ENCODE measurements around the gene AR.

DNA sequence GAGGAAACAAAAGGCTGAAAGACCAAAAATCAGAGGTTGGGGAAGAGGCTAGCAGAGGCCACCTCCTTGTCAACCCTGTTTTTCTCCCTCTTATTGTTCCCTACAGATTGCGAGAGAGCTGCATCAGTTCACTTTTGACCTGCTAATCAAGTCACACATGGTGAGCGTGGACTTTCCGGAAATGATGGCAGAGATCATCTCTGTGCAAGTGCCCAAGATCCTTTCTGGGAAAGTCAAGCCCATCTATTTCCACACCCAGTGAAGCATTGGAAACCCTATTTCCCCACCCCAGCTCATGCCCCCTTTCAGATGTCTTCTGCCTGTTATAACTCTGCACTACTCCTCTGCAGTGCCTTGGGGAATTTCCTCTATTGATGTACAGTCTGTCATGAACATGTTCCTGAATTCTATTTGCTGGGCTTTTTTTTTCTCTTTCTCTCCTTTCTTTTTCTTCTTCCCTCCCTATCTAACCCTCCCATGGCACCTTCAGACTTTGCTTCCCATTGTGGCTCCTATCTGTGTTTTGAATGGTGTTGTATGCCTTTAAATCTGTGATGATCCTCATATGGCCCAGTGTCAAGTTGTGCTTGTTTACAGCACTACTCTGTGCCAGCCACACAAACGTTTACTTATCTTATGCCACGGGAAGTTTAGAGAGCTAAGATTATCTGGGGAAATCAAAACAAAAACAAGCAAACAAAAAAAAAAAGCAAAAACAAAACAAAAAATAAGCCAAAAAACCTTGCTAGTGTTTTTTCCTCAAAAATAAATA, 179.9 kb downstream of the AR start:
- TF ChIP-seq CEBPG (CRISPR knock-in tag; IDR thresholded peaks at IDR 0.05) (no peak), CEBPG (tag; conservative IDR thresholded peaks at IDR 0.05 in 1 of 2, IDR thresholded peaks at IDR 0.05 in 1 of 2) (no peak), CHD1 (IDR thresholded peaks at IDR 0.05; ENCODE audit: low read length) (no peak), PML (IDR thresholded peaks at IDR 0.05; ENCODE audit: low read length) (no peak)
- TF ChIP-seq, protein P1, sequence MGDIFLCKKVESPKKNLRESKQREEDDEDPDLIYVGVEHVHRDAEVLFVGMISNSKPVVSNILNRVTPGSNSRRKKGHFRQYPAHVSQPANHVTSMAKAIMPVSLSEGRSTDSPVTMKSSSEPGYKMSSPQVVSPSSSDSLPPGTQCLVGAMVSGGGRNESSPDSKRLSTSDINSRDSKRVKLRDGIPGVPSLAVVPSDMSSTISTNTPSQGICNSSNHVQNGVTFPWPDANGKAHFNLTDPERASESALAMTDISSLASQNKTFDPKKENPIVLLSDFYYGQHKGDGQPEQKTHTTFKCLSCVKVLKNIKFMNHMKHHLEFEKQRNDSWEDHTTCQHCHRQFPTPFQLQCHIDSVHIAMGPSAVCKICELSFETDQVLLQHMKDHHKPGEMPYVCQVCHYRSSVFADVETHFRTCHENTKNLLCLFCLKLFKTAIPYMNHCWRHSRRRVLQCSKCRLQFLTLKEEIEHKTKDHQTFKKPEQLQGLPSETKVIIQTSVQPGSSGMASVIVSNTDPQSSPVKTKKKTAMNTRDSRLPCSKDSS (IDR thresholded peaks at IDR 0.05; ENCODE audit: low read depth, partially characterized antibody): no peak
- TF ChIP-seq, protein P2, sequence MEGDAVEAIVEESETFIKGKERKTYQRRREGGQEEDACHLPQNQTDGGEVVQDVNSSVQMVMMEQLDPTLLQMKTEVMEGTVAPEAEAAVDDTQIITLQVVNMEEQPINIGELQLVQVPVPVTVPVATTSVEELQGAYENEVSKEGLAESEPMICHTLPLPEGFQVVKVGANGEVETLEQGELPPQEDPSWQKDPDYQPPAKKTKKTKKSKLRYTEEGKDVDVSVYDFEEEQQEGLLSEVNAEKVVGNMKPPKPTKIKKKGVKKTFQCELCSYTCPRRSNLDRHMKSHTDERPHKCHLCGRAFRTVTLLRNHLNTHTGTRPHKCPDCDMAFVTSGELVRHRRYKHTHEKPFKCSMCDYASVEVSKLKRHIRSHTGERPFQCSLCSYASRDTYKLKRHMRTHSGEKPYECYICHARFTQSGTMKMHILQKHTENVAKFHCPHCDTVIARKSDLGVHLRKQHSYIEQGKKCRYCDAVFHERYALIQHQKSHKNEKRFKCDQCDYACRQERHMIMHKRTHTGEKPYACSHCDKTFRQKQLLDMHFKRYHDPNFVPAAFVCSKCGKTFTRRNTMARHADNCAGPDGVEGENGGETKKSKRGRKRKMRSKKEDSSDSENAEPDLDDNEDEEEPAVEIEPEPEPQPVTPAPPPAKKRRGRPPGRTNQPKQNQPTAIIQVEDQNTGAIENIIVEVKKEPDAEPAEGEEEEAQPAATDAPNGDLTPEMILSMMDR (IDR thresholded peaks at IDR 0.05 in 2 of 3, conservative IDR thresholded peaks at IDR 0.05 in 1 of 3; ENCODE audit: insufficient read depth in 2 of 3, low read depth in 1 of 3, low read length in 3 of 3): no peak
- TF ChIP-seq, protein P3, sequence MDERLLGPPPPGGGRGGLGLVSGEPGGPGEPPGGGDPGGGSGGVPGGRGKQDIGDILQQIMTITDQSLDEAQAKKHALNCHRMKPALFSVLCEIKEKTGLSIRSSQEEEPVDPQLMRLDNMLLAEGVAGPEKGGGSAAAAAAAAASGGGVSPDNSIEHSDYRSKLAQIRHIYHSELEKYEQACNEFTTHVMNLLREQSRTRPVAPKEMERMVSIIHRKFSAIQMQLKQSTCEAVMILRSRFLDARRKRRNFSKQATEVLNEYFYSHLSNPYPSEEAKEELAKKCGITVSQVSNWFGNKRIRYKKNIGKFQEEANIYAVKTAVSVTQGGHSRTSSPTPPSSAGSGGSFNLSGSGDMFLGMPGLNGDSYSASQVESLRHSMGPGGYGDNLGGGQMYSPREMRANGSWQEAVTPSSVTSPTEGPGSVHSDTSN (CRISPR knock-in tag; IDR thresholded peaks at IDR 0.05; ENCODE audit: low read depth): no peak
- TF ChIP-seq, protein P3 (tag; conservative IDR thresholded peaks at IDR 0.05; ENCODE audit: low read depth): no peak

All from K562 (cell line).